Bronchial epithelial cell (primary cell): Measurements from ENCODE around the gene CACNA1E. TPM values are rescaled to one million over a fixed set of nuclear protein-coding genes. Genes with fewer than 3 reads are reported as not detected.

Source experiments
- DNase-seq: peaks from one replicate; pipeline ENCODE4 v3.0.0-alpha.2; 2010; ENCODE audit warnings: low read depth
- FAIRE-seq: peaks from 2 replicates; lab custom pipeline; 2011; peaks lifted over from hg19 to GRCh38; lab: Jason Lieb, UNC
- H3K27me3 ChIP-seq: 2 replicates; pipeline ENCODE4 v1.5.1; 2011; ENCODE audit warnings: low read length; ENCODE audit not compliant: control insufficient read depth, insufficient read depth
- H3K36me3 ChIP-seq: 2 replicates; pipeline ENCODE4 v1.5.1; 2011; ENCODE audit warnings: low read length; ENCODE audit not compliant: control insufficient read depth, insufficient read depth
- H3K4me3 ChIP-seq: 2 replicates; pipeline ENCODE4 v1.5.1; 2011; ENCODE audit warnings: mild to moderate bottlenecking, low read depth, low read length, control low read depth
- total RNA-seq: library from RNA; depleted of rRNA; stranded (reverse); fragments of >200 nt; gene quantifications from 2 replicates; pipeline ENCODE4 v1.2.1, GENCODE V29; 2014
- TF ChIP-seq, protein P1 (sequence below): IDR thresholded peaks from 2 replicates; pipeline ENCODE4 v1.5.1; 2011; ENCODE audit warnings: mild to moderate bottlenecking, moderate library complexity, low read length, control low read depth, inconsistent platforms; ENCODE audit not compliant: insufficient read depth, severe bottlenecking

Gene CACNA1E
- total RNA-seq, 1 donor from 2014 or later, result not detected

DNA sequence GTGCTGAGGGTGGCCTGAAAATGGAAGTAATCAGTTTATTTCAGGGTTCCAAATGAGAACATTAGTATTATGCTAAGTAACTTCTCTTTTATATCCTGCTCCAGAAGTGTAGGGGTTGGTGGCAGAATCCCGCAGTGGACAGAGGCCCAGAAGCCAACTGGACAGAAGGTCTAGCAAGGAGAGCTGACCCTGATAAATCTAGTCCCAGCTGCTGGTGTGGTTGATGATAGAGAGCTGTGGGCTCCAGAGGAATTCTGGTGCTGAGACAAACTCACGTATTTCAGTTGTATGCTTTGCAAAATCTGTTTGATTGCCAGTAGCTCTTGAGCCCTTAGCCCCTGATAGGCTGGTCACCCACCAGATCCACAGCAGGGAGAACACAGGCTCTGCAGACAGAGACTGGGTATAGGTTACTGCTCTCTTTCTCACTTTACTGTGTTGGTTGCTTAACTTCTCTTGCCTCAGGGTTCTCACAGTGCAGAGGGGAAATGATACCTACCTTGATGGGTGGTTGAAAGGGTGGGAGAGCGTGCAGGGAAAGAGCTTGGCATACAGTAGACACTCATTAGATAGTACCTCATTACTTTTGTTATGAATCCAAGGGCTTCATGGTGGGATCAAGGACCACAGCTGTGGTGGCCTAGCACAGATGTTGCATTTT, 29.6 kb upstream of the CACNA1E start:
- no peak overlapping the region for H3K4me3 ChIP-seq
- TF ChIP-seq, protein P1, sequence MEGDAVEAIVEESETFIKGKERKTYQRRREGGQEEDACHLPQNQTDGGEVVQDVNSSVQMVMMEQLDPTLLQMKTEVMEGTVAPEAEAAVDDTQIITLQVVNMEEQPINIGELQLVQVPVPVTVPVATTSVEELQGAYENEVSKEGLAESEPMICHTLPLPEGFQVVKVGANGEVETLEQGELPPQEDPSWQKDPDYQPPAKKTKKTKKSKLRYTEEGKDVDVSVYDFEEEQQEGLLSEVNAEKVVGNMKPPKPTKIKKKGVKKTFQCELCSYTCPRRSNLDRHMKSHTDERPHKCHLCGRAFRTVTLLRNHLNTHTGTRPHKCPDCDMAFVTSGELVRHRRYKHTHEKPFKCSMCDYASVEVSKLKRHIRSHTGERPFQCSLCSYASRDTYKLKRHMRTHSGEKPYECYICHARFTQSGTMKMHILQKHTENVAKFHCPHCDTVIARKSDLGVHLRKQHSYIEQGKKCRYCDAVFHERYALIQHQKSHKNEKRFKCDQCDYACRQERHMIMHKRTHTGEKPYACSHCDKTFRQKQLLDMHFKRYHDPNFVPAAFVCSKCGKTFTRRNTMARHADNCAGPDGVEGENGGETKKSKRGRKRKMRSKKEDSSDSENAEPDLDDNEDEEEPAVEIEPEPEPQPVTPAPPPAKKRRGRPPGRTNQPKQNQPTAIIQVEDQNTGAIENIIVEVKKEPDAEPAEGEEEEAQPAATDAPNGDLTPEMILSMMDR, result no peak
- FAIRE-seq, result no peak
- H3K27me3 ChIP-seq, result no peaks in the 10 kb centered on the region
- no peaks in the 10 kb centered on the region for H3K36me3 ChIP-seq
- DNase-seq, result no peak

GRCh38 chr1:181456551-181456950, 26.8 kb upstream of the CACNA1E start:
- Histone ChIP-seq H3K27me3 (no peaks in the 10 kb centered on the region), H3K36me3 (no peaks in the 10 kb centered on the region), H3K4me3 (no peak overlapping the region)
- no peak for FAIRE-seq
- no peak for DNase-seq
- TF ChIP-seq, protein P1, result no peak

DNA sequence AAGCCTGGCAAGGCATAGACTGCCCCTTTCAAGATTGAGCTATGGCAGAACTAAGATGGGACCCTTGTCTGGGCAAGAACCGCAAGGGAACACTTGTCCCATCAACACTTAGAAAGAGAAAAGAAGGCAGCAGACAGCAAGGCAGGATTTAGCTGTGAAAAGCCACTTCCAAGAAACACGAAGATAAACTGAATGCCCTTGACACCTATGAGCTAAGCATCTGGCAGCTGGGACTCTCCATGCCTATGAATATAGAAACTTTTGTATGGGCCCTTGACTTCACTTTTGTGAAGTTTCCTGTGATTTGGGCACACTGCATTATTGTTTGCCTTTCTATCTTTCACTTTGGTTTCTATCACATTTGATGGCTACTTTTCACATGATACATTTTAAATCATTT, 24.9 kb upstream of the CACNA1E start:
- Histone ChIP-seq H3K36me3 (no peaks in the 10 kb centered on the region), H3K27me3 (no peaks in the 10 kb centered on the region), H3K4me3 (no peak overlapping the region)
- TF ChIP-seq, protein P1, result no peak
- FAIRE-seq (no peak), DNase-seq (no peak)

GRCh38 chr1:181459067-181459466, 24.2 kb upstream of the CACNA1E start:
- no peaks in the 10 kb centered on the region for H3K36me3 ChIP-seq
- FAIRE-seq, result no peak
- DNase-seq, result peak; percentile 61
- H3K27me3 ChIP-seq, result no peaks in the 10 kb centered on the region
- no peak overlapping the region for H3K4me3 ChIP-seq
- TF ChIP-seq, protein P1, result no peak

GRCh38 chr1:181469829-181470228, 13.5 kb upstream of the CACNA1E start:
- Histone ChIP-seq H3K4me3 (no peak overlapping the region), H3K27me3 (peaks cover 2% of the 10 kb centered on the region), H3K36me3 (no peaks in the 10 kb centered on the region)
- no peak for FAIRE-seq
- peak; percentile 80 for DNase-seq
- TF ChIP-seq, protein P1, result no peak

DNA sequence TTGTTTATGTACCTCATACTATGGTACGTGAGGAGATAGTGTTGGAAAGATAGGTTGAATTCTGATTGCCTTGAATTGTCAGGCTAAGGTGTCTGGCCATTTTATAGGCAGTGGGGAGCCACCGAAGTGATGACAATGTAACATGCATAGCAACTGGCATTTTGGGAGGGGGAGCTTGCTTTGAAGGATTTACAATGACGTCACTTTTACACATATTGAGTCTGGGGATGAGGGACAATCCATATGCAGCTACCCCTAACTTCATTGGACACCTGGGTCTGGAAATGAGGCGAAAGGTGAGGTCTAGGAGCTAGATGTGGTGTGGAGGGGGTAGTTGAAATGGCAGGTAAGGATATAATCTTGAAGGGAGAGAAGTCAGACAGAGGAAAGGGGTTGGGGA, 7.7 kb upstream of the CACNA1E start:
- TF ChIP-seq, protein P1, result no peak
- DNase-seq (no peak), FAIRE-seq (no peak)
- Histone ChIP-seq H3K27me3 (peaks cover 1% of the 10 kb centered on the region), H3K36me3 (no peaks in the 10 kb centered on the region), H3K4me3 (no peak overlapping the region)
